ENCODE results near the gene CCL15. TPM values are rescaled to one million over a fixed set of nuclear protein-coding genes. Genes with fewer than 3 reads are reported as not detected.

CCL15 gene
- not detected for total RNA-seq

GRCh38 chr17:36001110-36001771 lies at the start of gene CCL15:
CCL15 (minus strand) TSS chr17:36001553; CDS start chr17:36001492, 61 bp downstream.

GRCh38 chr17:36017799-36018198 lies 16.4 kb upstream of the CCL15 start, which contains the start of gene CCL23:
CCL23 (minus strand) TSS chr17:36017972; CDS start chr17:36017897, 75 bp downstream.

GRCh38 chr17:35986643-35987042 lies 14.7 kb downstream of the CCL15 start, which contains the start of gene CCL14:
CCL14 (minus strand) TSS chr17:35986729; CDS start chr17:35986649, 80 bp downstream.

GRCh38 chr17:35981246-35981645 lies 20.1 kb downstream of the CCL15 start, which contains the start of gene CCL16:
CCL16 (minus strand) TSS chr17:35981497; CDS start chr17:35981420, 77 bp downstream.

Other genes with a start within 250 kb of the CCL15 start
- not detected for gene GAS2L2, start 248.3 kb downstream of the CCL15 start, total RNA-seq
- gene C17orf50, start 240.7 kb downstream of the CCL15 start, total RNA-seq = not detected
- gene MMP28, start 205.9 kb downstream of the CCL15 start, total RNA-seq = not detected
- 10 to 100 TPM; 29.9 to 41.6 TPM for gene TAF15, start 192.1 kb downstream of the CCL15 start, total RNA-seq
- gene HEATR9, start 132.7 kb downstream of the CCL15 start, total RNA-seq = not detected
- 1 to 10 TPM in 1 of 2 donors, under 1 TPM in 1; 0.67 to 2.8 TPM for gene CCL5, start 121.2 kb downstream of the CCL15 start, total RNA-seq
- gene RDM1, start 70.8 kb downstream of the CCL15 start, total RNA-seq = 1 to 10 TPM; 1.3 to 1.4 TPM
- not detected for gene LYZL6, start 57.8 kb downstream of the CCL15 start, total RNA-seq
- not detected for gene CCL16, start 20.1 kb downstream of the CCL15 start, total RNA-seq
- not detected for gene CCL14, start 14.8 kb downstream of the CCL15 start, total RNA-seq
- not detected for gene CCL23, start 16.4 kb upstream of the CCL15 start, total RNA-seq
- gene CCL18, start 62.7 kb upstream of the CCL15 start, total RNA-seq = 1 to 10 TPM; 3.0 to 3.8 TPM
- under 1 TPM in 1 of 2 donors, not detected in 1; 0.67 TPM for gene CCL3, start 88.6 kb upstream of the CCL15 start, total RNA-seq
- not detected for gene CCL4, start 102.3 kb upstream of the CCL15 start, total RNA-seq
- gene TBC1D3B, start 175.1 kb upstream of the CCL15 start, total RNA-seq = not detected
- under 1 TPM in 1 of 2 donors, not detected in 1; 0.69 TPM for gene CCL3L1, start 195.2 kb upstream of the CCL15 start, total RNA-seq
- not detected for gene CCL4L2, start 209.5 kb upstream of the CCL15 start, total RNA-seq